Osteoblast (primary cell): Measurements from ENCODE around the gene NRIP1. TPM values are rescaled to one million over a fixed set of nuclear protein-coding genes. Genes with fewer than 3 reads are reported as not detected.

Source experiments
- DNase-seq: peaks from one replicate; pipeline ENCODE4 v3.0.0; 2011; ENCODE audit warnings: low spot score, mixed read lengths; ENCODE audit not compliant: insufficient read length; ENCODE audit errors: missing footprints
- H2AFZ ChIP-seq: 2 replicates; pipeline ENCODE4 v1.6.0; 2011; ENCODE audit warnings: mild to moderate bottlenecking, low read length
- H3K27ac ChIP-seq: 2 replicates; pipeline ENCODE4 v1.5.1; 2011; ENCODE audit warnings: mild to moderate bottlenecking, low read depth, low read length, moderate library complexity
- H3K27me3 ChIP-seq: 2 replicates; pipeline ENCODE4 v1.6.0; 2012; ENCODE audit warnings: mild to moderate bottlenecking, control low read depth, inconsistent platforms, low read length, moderate library complexity; ENCODE audit not compliant: insufficient read depth
- H3K36me3 ChIP-seq: 2 replicates; pipeline ENCODE4 v1.5.1; 2011; ENCODE audit warnings: mild to moderate bottlenecking, low read length, control low read depth, moderate library complexity; ENCODE audit not compliant: insufficient read depth
- H3K4me1 ChIP-seq: 2 replicates; pipeline ENCODE4 v1.5.1; 2011; ENCODE audit warnings: mild to moderate bottlenecking, low read length, control low read depth, moderate library complexity; ENCODE audit not compliant: insufficient read depth
- H3K4me2 ChIP-seq: 2 replicates; pipeline ENCODE4 v1.6.0; 2011; ENCODE audit warnings: mild to moderate bottlenecking, low read length; ENCODE audit not compliant: insufficient read depth
- H3K4me3 ChIP-seq: fragments of 200-600 bp; sonication (generic); 3 replicates; pipeline ENCODE4 v1.5.1; 2012; ENCODE audit warnings: mild to moderate bottlenecking, low read length, inconsistent platforms; ENCODE audit not compliant: insufficient read depth
- H3K79me2 ChIP-seq: 2 replicates; pipeline ENCODE4 v1.6.0; 2012; ENCODE audit warnings: mild to moderate bottlenecking, low read length, control low read depth, inconsistent platforms; ENCODE audit not compliant: insufficient read depth
- H3K9me3 ChIP-seq: 2 replicates; pipeline ENCODE4 v1.5.1; 2011; ENCODE audit warnings: low read depth, low read length, control low read depth
- H4K20me1 ChIP-seq: 2 replicates; pipeline ENCODE4 v1.6.0; 2012; ENCODE audit warnings: mild to moderate bottlenecking, low read length, control low read depth; ENCODE audit not compliant: insufficient read depth
- total RNA-seq: library from RNA; depleted of rRNA; stranded (reverse); fragments of >200 nt; gene quantifications from 2 replicates; pipeline ENCODE4 v1.2.3, GENCODE V29; 2012
- TF ChIP-seq, protein P1 (sequence below): IDR thresholded peaks from 2 replicates; pipeline ENCODE4 v1.5.1; 2011; ENCODE audit warnings: mild to moderate bottlenecking, low read depth, low read length, moderate library complexity; ENCODE audit errors: extremely low read depth

Gene NRIP1
- total RNA-seq, 1 donor = 32.6 TPM

DNA sequence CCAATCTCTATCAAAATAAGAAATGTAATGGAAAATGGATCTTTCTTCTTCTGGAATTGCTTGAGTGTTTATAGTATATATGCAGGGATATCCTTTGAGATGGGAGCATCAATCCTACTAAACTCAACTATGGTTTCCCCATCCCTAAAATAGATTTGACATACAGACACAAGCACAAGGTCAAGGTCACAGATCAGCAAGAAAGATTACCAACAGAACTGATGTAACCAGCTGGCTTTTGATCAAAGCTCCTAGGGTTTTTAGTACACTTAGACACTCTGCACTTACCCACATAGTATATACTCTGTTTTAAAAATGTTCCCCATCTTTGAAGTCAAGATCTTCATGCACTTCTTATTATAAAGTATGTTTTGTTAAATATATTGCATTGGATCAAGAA, 85.5 kb downstream of the NRIP1 start:
- no peak overlapping the region for H3K4me2 ChIP-seq
- DNase-seq = no peak
- TF ChIP-seq, protein P1, sequence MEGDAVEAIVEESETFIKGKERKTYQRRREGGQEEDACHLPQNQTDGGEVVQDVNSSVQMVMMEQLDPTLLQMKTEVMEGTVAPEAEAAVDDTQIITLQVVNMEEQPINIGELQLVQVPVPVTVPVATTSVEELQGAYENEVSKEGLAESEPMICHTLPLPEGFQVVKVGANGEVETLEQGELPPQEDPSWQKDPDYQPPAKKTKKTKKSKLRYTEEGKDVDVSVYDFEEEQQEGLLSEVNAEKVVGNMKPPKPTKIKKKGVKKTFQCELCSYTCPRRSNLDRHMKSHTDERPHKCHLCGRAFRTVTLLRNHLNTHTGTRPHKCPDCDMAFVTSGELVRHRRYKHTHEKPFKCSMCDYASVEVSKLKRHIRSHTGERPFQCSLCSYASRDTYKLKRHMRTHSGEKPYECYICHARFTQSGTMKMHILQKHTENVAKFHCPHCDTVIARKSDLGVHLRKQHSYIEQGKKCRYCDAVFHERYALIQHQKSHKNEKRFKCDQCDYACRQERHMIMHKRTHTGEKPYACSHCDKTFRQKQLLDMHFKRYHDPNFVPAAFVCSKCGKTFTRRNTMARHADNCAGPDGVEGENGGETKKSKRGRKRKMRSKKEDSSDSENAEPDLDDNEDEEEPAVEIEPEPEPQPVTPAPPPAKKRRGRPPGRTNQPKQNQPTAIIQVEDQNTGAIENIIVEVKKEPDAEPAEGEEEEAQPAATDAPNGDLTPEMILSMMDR = no peak
- H3K36me3 ChIP-seq = peaks cover 10% of the 10 kb centered on the region
- H3K9me3 ChIP-seq = no peaks in the 10 kb centered on the region
- peaks cover 80% of the 10 kb centered on the region for H3K79me2 ChIP-seq
- H3K4me3 ChIP-seq = no peak overlapping the region
- no peaks in the 10 kb centered on the region for H3K27me3 ChIP-seq
- H3K4me1 ChIP-seq = peaks cover 6% of the 10 kb centered on the region
- H3K27ac ChIP-seq = no peak overlapping the region
- peaks cover 3% of the 10 kb centered on the region for H4K20me1 ChIP-seq
- no peak overlapping the region for H2AFZ ChIP-seq

DNA sequence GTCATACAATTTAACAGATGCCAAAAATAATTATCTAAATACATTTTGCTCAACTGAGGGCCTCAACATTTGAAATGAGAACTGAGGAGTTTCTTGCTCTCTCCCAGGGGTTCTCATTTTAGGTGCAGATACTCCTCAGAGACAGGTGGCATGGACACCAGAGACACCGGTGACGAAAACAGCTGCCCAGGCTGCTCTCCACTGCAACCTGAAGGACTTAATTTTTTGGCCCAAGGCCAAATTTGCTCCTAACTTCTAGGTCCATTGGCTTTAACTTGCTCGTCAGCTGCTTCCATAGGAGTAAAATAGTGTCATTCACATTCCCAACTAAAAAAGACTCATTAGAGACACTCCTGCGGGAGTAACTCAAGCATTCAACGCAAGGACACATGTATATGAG, 87.0 kb downstream of the NRIP1 start:
- Histone ChIP-seq H4K20me1 (peaks cover 3% of the 10 kb centered on the region), H3K27me3 (no peaks in the 10 kb centered on the region), H3K4me3 (no peak overlapping the region), H2AFZ (no peak overlapping the region), H3K4me1 (peaks cover 6% of the 10 kb centered on the region), H3K4me2 (peak overlapping the region; percentile 8), H3K27ac (no peak overlapping the region), H3K36me3 (peaks cover 3% of the 10 kb centered on the region), H3K9me3 (no peaks in the 10 kb centered on the region), H3K79me2 (peaks cover 71% of the 10 kb centered on the region)
- DNase-seq = no peak
- TF ChIP-seq, protein P1 = no peak

DNA sequence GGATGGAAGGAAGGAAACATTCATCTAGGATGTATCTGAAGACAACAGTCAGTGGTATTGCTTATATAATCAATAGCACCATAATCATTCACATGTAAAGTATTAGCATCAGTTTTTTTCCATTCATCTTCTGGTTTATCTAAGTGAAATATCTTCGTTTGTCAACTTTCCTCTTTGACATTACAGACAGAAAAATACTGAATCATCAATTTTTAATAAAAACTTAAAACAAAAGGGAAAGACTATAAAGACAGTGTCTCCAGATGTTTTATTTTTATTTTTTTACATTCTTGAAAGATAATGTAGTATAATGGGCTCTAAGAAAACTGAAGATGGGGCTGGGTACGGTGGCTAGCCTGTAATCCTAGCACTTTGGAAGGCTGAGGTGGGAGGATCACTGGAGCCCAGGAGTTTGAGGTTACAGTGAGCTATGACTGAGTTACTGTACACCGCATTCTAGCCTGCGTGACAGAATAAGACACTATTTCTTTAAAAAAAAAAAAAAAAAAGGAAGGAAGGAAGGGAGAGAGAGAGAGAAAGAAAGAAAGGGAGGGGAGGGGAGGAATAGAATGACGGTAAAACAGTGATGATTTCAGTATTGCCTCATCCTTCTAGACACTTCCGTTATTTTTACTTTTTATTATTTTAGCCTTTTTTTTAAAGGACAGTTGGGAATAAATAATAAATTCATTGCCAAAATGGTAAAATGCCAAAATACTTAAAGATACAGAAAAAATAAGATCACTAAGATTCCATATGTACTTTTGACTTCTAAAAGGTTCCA, 89.5 kb downstream of the NRIP1 start:
- H3K27ac ChIP-seq = no peak overlapping the region
- TF ChIP-seq, protein P1 = no peak
- H3K27me3 ChIP-seq = no peaks in the 10 kb centered on the region
- peaks cover 69% of the 10 kb centered on the region for H3K79me2 ChIP-seq
- peaks cover 6% of the 10 kb centered on the region for H3K4me1 ChIP-seq
- H2AFZ ChIP-seq = no peak overlapping the region
- no peaks in the 10 kb centered on the region for H3K9me3 ChIP-seq
- no peak overlapping the region for H3K4me3 ChIP-seq
- H4K20me1 ChIP-seq = no peaks in the 10 kb centered on the region
- H3K36me3 ChIP-seq = peaks cover 3% of the 10 kb centered on the region
- no peak overlapping the region for H3K4me2 ChIP-seq
- no peak for DNase-seq

DNA sequence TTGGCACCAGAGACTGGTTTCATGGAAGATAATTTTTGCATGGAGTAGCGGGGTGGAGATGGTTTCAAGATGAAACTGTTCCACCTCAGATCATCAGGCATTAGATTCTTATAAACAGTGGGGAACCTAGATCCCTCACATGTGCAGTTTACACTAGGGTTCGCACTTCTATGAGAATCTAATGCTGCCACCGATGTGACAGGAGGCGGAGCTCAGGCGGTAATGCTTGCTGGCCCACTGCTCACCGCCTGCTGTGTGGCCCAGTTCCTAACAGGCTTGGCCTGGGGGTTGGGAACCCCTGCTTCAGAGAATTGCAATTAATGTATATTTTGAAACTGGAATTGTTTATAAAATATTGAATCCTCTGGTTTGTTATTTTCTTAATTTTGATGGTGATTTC, 92.1 kb downstream of the NRIP1 start:
- peaks cover 55% of the 10 kb centered on the region for H3K79me2 ChIP-seq
- TF ChIP-seq, protein P1 = no peak
- no peak overlapping the region for H2AFZ ChIP-seq
- no peaks in the 10 kb centered on the region for H3K27me3 ChIP-seq
- H3K4me3 ChIP-seq = no peak overlapping the region
- H4K20me1 ChIP-seq = no peaks in the 10 kb centered on the region
- H3K4me2 ChIP-seq = no peak overlapping the region
- peaks cover 11% of the 10 kb centered on the region for H3K36me3 ChIP-seq
- H3K9me3 ChIP-seq = no peaks in the 10 kb centered on the region
- DNase-seq = no peak
- H3K4me1 ChIP-seq = peaks cover 4% of the 10 kb centered on the region
- no peak overlapping the region for H3K27ac ChIP-seq
